Prostate gland (tissue), 2 donors: ENCODE results near the gene MAPKBP1.

Experiments
- POLR2A ChIP-seq: fragments of 450-650 bp; IDR thresholded peaks from one replicate; pipeline ENCODE4 v1.6.1; 2016; ENCODE audit warnings: antibody characterized with exemption, mild to moderate bottlenecking
- TF ChIP-seq, protein P1 (sequence below), 4 experiments: fragments of 200-600 bp in 2 of 4; fragments of 450-650 bp in 2 of 4; sonication (generic) in 2 of 4; IDR thresholded peaks; 1 replicate in 3 of 4; 2 replicates in 1 of 4; pipeline ENCODE4 v1.5.1; 2016 to 2019; ENCODE audit warnings: antibody characterized with exemption in 4 of 4, mild to moderate bottlenecking in 2 of 4, moderate library complexity in 2 of 4

- TF ChIP-seq, protein P1, sequence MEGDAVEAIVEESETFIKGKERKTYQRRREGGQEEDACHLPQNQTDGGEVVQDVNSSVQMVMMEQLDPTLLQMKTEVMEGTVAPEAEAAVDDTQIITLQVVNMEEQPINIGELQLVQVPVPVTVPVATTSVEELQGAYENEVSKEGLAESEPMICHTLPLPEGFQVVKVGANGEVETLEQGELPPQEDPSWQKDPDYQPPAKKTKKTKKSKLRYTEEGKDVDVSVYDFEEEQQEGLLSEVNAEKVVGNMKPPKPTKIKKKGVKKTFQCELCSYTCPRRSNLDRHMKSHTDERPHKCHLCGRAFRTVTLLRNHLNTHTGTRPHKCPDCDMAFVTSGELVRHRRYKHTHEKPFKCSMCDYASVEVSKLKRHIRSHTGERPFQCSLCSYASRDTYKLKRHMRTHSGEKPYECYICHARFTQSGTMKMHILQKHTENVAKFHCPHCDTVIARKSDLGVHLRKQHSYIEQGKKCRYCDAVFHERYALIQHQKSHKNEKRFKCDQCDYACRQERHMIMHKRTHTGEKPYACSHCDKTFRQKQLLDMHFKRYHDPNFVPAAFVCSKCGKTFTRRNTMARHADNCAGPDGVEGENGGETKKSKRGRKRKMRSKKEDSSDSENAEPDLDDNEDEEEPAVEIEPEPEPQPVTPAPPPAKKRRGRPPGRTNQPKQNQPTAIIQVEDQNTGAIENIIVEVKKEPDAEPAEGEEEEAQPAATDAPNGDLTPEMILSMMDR (IDR thresholded peaks at IDR 0.05) = no peak
- no peak for TF ChIP-seq POLR2A
These were observed 16.7 kb downstream of the MAPKBP1 start for GRCh38 chr15:41790756-41791546.
